Measurements from ENCODE around the gene BRIP1. TPM values are rescaled to one million over a fixed set of nuclear protein-coding genes. Genes with fewer than 3 reads are reported as not detected.

Gene BRIP1
- total RNA-seq, 1 experiment from 2014 or later = 13.8 TPM

DNA sequence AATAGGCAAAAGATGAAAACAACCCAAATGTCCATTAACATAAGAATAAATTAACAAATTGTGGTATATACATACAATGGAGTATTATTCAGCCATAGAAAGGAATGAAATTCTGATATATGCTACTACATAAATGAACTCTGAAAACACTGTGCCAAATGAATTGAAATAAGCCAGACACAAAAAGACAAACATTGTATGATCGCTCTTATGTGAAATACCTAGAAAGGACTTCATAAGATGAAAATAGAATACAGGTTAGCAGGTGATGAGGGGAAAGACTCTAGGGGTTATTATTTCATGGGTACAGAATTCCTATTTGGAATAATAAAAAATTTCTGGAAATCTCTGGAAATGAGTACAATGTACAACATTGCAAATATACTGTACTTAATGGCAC, 80.2 kb downstream of the BRIP1 start:
- ChIA-PET POLR2A (no interaction called here), CTCF (no interaction called here)
- no peaks in the 10 kb centered on the region for H3K36me3 Mint-ChIP-seq
- no peak overlapping the region for H3K27ac Mint-ChIP-seq
- ATAC-seq (no peak), DNase-seq (ENCODE audit: low spot score) (no peak)
- no peaks in the 10 kb centered on the region for H3K9me3 Mint-ChIP-seq
- no peak for TF ChIP-seq NR2C2 (CRISPR knock-in tag; IDR thresholded peaks at IDR 0.05)
- no peak for TF ChIP-seq ZNF121 (CRISPR knock-in tag; IDR thresholded peaks at IDR 0.05)
- TF ChIP-seq E2F4 (CRISPR knock-in tag; IDR thresholded peaks at IDR 0.05; ENCODE audit: borderline replicate concordance, low read depth) = no peak
- no peak for TF ChIP-seq ZNF396 (CRISPR knock-in tag; IDR thresholded peaks at IDR 0.05; ENCODE audit: borderline replicate concordance)
- TF ChIP-seq, protein P1, sequence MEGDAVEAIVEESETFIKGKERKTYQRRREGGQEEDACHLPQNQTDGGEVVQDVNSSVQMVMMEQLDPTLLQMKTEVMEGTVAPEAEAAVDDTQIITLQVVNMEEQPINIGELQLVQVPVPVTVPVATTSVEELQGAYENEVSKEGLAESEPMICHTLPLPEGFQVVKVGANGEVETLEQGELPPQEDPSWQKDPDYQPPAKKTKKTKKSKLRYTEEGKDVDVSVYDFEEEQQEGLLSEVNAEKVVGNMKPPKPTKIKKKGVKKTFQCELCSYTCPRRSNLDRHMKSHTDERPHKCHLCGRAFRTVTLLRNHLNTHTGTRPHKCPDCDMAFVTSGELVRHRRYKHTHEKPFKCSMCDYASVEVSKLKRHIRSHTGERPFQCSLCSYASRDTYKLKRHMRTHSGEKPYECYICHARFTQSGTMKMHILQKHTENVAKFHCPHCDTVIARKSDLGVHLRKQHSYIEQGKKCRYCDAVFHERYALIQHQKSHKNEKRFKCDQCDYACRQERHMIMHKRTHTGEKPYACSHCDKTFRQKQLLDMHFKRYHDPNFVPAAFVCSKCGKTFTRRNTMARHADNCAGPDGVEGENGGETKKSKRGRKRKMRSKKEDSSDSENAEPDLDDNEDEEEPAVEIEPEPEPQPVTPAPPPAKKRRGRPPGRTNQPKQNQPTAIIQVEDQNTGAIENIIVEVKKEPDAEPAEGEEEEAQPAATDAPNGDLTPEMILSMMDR (IDR thresholded peaks at IDR 0.05) = no peak
- TF ChIP-seq NR3C1 (CRISPR knock-in tag; conservative IDR thresholded peaks at IDR 0.05; ENCODE audit: low read depth) = no peak
- no peak for TF ChIP-seq ATF1 (CRISPR knock-in tag; IDR thresholded peaks at IDR 0.05)
- TF ChIP-seq, protein P2, sequence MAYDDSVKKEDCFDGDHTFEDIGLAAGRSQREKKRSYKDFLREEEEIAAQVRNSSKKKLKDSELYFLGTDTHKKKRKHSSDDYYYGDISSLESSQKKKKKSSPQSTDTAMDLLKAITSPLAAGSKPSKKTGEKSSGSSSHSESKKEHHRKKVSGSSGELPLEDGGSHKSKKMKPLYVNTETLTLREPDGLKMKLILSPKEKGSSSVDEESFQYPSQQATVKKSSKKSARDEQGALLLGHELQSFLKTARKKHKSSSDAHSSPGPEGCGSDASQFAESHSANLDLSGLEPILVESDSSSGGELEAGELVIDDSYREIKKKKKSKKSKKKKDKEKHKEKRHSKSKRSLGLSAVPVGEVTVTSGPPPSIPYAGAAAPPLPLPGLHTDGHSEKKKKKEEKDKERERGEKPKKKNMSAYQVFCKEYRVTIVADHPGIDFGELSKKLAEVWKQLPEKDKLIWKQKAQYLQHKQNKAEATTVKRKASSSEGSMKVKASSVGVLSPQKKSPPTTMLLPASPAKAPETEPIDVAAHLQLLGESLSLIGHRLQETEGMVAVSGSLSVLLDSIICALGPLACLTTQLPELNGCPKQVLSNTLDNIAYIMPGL (CRISPR knock-in tag; IDR thresholded peaks at IDR 0.05) = no peak
- TF ChIP-seq JAZF1 (CRISPR knock-in tag; IDR thresholded peaks at IDR 0.05) = no peak
- no peak for TF ChIP-seq MYBL2 (CRISPR knock-in tag; IDR thresholded peaks at IDR 0.05)
- no peak for TF ChIP-seq HMGA2 (CRISPR knock-in tag; IDR thresholded peaks at IDR 0.05)
- no peak for TF ChIP-seq ZNF423 (CRISPR knock-in tag; IDR thresholded peaks at IDR 0.05)
- TF ChIP-seq EMX1 (CRISPR knock-in tag; IDR thresholded peaks at IDR 0.05) = no peak
- TF ChIP-seq GTF2I (CRISPR knock-in tag; conservative IDR thresholded peaks at IDR 0.05) = no peak
- TF ChIP-seq USF2 (CRISPR knock-in tag; IDR thresholded peaks at IDR 0.05) = no peak
- TF ChIP-seq RORB (CRISPR knock-in tag; IDR thresholded peaks at IDR 0.05) = no peak
- no peak for TF ChIP-seq MXD4 (CRISPR knock-in tag; IDR thresholded peaks at IDR 0.05; ENCODE audit: borderline replicate concordance)
- TF ChIP-seq USF1 (CRISPR knock-in tag; IDR thresholded peaks at IDR 0.05) = no peak
- H3K4me3 Mint-ChIP-seq = no peak overlapping the region
- no peaks in the 10 kb centered on the region for H3K27me3 Mint-ChIP-seq (ENCODE audit: low read depth)
- no peaks in the 10 kb centered on the region for H3K4me1 Mint-ChIP-seq

DNA sequence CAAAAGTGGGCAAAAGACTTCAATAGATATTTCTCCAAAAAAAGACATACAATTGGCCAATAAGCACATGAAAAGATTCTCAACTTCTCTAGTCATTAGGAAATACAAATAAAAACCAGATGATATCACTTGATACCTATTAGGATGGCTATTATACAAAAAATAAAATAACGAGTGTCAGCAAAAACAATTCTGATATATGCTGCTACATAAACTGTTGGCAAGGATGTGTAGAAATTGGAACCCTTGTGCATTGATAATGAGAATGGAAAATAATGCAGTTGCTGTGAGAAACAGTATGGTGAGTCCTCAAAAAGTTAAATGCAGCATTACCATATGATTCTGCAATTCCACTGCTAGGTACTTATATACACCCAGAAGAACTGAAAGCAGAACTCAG, 80.6 kb downstream of the BRIP1 start:
- ChIA-PET POLR2A (no interaction called here), CTCF (no interaction called here)
- H3K36me3 Mint-ChIP-seq = no peaks in the 10 kb centered on the region
- DNase-seq (ENCODE audit: low spot score) (no peak), ATAC-seq (no peak)
- no peaks in the 10 kb centered on the region for H3K4me1 Mint-ChIP-seq
- no peaks in the 10 kb centered on the region for H3K27me3 Mint-ChIP-seq (ENCODE audit: low read depth)
- H3K4me3 Mint-ChIP-seq = no peak overlapping the region
- H3K27ac Mint-ChIP-seq = no peak overlapping the region
- H3K9me3 Mint-ChIP-seq = no peaks in the 10 kb centered on the region
- TF ChIP-seq, protein P3, sequence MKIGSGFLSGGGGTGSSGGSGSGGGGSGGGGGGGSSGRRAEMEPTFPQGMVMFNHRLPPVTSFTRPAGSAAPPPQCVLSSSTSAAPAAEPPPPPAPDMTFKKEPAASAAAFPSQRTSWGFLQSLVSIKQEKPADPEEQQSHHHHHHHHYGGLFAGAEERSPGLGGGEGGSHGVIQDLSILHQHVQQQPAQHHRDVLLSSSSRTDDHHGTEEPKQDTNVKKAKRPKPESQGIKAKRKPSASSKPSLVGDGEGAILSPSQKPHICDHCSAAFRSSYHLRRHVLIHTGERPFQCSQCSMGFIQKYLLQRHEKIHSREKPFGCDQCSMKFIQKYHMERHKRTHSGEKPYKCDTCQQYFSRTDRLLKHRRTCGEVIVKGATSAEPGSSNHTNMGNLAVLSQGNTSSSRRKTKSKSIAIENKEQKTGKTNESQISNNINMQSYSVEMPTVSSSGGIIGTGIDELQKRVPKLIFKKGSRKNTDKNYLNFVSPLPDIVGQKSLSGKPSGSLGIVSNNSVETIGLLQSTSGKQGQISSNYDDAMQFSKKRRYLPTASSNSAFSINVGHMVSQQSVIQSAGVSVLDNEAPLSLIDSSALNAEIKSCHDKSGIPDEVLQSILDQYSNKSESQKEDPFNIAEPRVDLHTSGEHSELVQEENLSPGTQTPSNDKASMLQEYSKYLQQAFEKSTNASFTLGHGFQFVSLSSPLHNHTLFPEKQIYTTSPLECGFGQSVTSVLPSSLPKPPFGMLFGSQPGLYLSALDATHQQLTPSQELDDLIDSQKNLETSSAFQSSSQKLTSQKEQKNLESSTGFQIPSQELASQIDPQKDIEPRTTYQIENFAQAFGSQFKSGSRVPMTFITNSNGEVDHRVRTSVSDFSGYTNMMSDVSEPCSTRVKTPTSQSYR (CRISPR knock-in tag; IDR thresholded peaks at IDR 0.05) = no peak
- TF ChIP-seq, protein P4, sequence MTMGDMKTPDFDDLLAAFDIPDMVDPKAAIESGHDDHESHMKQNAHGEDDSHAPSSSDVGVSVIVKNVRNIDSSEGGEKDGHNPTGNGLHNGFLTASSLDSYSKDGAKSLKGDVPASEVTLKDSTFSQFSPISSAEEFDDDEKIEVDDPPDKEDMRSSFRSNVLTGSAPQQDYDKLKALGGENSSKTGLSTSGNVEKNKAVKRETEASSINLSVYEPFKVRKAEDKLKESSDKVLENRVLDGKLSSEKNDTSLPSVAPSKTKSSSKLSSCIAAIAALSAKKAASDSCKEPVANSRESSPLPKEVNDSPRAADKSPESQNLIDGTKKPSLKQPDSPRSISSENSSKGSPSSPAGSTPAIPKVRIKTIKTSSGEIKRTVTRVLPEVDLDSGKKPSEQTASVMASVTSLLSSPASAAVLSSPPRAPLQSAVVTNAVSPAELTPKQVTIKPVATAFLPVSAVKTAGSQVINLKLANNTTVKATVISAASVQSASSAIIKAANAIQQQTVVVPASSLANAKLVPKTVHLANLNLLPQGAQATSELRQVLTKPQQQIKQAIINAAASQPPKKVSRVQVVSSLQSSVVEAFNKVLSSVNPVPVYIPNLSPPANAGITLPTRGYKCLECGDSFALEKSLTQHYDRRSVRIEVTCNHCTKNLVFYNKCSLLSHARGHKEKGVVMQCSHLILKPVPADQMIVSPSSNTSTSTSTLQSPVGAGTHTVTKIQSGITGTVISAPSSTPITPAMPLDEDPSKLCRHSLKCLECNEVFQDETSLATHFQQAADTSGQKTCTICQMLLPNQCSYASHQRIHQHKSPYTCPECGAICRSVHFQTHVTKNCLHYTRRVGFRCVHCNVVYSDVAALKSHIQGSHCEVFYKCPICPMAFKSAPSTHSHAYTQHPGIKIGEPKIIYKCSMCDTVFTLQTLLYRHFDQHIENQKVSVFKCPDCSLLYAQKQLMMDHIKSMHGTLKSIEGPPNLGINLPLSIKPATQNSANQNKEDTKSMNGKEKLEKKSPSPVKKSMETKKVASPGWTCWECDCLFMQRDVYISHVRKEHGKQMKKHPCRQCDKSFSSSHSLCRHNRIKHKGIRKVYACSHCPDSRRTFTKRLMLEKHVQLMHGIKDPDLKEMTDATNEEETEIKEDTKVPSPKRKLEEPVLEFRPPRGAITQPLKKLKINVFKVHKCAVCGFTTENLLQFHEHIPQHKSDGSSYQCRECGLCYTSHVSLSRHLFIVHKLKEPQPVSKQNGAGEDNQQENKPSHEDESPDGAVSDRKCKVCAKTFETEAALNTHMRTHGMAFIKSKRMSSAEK (CRISPR knock-in tag; IDR thresholded peaks at IDR 0.05; ENCODE audit: borderline replicate concordance) = no peak
- no peak for TF ChIP-seq MXD4 (CRISPR knock-in tag; IDR thresholded peaks at IDR 0.05; ENCODE audit: borderline replicate concordance)
- TF ChIP-seq FOXJ3 (CRISPR knock-in tag; IDR thresholded peaks at IDR 0.05; ENCODE audit: borderline replicate concordance) = no peak
- TF ChIP-seq FOXK1 (CRISPR knock-in tag; IDR thresholded peaks at IDR 0.05) = no peak
- TF ChIP-seq TP53 (CRISPR knock-in tag; IDR thresholded peaks at IDR 0.05) = no peak
